SKM-1 treated with dmso at 0.1 percent for 144 hours (cell line): ENCODE measurements around the gene RNF126.
"Not testable (repeated sequence)": the region's sequence is repeated elsewhere in the genome, so short reads cannot be mapped to it uniquely, and the experiment has no call there.

Experiments used
- DNase-seq: peaks from one replicate; lab custom pipeline; 2025; ENCODE audit not compliant: unreplicated experiment; lab: John Stamatoyannopoulos, UW

The RNF126 gene

GRCh38 chr19:613732-614567 lies 49.1 kb downstream of the RNF126 start:
- no peak for DNase-seq

DNA sequence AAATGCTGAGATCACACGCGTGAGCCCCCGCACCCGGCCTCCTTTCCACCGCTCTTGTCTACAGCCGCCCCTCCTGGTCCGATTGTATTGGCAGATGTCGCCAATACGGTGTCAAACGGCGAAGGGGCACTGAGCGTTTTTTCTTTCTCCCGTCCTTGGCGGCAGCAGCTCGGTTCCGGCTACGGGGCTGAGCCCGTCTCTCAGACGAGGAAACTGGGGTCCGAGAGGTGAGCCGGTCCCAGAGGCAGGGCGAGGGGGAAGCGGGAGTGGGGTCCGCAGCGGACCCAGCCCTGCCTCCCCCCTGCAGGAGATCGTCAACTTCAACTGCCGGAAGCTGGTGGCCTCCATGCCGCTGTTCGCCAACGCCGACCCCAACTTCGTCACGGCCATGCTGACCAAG lies 50.1 kb downstream of the RNF126 start:
- no peak for DNase-seq

DNA sequence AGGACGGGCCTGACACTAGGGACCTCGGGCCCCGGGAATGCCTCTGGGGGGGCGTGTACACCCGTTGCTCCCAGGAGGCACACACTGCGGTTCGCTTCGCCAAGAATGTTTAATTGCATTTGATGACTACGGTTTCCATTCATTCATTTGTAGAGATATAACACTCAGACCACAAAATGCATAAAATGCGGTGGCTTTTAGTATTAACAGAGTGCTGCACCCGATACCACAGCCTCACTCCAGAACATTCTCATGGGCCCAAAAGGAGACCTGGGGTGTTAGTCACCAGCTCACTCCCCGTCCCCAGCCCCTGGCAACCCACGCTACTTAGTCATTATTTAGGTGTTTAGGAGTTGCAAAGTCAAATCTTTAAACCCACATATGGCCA lies 51.5 kb downstream of the RNF126 start:
- DNase-seq = no peak

DNA sequence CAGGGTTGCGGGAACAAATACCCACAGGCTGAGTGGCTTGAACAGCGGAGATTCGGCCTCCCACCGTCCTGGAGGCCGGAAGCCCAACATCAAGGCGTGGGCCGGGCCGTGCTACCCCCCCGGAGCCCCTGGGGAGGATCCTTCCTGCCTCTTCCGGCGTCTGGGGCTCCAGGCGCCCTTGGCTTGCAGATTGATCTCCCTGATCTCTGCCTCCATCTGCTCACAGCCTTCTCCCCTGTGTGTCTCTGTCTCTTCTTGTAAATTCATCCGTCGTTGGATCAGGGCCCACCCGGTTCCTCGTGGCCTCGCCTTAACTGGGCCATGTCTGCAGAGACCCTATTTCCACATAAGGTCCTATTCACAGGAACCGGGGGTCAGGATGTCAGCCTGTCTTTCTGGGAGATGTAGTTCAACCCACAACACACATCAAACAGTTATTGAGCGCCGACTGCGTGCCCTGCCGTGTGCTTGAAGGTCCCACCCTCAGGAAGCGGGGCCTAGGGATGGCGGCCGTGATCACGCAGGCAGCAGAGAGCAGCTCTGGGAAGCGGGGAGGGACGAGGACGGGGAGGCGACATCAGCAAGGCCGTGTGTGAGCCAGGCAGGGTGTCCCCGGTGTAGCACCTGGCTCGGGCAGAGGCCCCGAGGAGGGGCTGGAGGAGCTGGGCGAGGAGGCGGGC lies 52.1 kb downstream of the RNF126 start:
- DNase-seq = no peak

- no peak for DNase-seq
These were observed 52.8 kb downstream of the RNF126 start for GRCh38 chr19:610071-610800.

DNA sequence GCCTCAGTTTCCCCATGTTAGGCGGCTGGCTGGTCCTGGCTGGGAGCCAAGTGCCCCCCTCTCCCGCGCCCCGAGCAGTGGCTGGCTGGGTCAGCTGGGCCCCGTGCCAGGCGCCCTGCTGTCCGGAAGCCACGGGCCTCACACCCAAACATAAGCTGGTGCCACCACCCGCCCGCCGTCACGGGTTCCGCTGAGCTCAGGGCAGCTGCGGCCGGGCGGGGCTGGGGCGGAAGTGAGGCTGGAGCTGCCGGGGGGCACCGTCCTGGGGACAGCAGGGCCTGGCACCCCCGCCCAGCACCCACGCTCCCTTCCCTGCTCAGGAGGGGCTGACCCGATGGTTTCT lies 54.0 kb downstream of the RNF126 start:
- DNase-seq = no peak

DNA sequence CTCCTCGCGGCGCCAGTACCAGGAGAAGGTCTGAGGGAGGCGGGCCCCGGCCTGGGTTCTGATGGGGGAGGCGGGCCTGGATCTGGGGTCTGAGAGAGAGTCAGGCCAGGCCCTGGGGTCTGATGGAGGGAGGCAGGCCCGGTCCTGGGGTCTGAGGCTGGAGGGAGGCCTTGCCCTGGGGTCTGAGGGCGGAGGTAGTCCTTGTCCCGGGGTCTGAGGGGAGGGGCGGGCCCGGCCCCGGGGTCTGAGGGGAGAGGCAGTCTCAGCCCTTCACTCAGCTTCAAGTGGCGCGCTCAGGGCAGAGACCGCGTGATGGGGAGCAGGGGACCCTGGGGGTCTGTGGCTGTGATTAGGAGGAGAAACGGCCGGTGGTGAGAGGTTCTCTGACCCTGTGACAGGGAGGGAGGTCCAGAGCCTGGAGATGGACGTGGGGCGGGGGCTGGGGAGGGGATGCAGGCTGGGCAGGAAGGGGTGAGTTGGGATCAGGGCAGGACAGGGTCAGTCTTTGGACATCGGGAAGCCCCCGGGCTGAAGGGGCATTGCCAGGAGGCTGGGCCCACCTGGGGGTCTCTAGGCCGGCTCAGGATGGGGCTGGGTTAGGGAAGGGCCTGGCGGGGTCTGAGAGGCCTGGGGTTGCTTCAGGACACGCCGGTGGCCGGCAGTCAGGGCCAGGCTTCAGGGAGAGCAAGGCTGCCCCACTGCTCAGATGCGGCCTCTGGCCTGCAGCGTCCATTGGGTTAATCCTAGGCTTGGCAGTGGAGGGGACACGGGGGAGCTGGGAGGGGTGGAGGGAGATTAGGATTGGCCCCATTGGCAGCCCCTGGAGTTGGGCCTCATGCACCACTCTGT lies 54.6 kb downstream of the RNF126 start:
- no peak for DNase-seq

GRCh38 chr19:607301-608154 lies 55.5 kb downstream of the RNF126 start:
- DNase-seq = no peak

DNA sequence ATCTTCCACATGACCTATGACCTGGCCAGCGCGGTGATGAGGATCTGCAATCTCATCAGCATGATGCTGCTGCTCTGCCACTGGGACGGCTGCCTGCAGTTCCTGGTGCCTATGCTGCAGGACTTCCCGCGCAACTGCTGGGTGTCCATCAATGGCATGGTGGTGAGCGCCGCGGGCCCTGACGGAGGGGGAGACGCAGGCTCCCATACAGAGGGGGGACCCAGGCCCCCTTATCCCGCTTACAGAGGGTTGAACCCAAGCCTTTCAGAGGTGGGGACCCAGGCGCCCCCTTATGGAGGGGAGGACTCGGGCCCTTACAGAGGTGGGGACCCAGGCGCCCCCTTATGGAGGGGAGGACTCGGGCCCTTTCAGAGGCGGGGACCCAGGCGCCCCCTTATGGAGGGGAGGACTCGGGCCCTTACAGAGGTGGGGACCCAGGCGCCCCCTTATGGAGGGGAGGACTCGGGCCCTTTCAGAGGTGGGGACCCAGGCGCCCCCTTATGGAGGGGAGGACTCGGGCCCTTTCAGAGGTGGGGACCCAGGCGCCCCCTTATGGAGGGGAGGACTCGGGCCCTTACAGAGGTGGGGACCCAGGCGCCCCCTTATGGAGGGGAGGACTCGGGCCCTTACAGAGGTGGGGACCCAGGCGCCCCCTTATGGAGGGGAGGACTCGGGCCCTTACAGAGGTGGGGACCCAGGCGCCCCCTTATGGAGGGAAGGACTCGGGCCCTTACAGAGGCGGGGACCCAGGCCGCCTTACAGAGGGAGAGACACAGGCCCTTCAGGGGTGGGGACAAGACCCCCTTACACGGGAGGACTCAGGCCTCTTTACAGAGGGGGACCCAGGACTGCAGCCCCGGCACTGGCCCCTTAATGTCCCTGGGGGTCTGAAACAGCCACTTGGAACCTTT lies 57.7 kb downstream of the RNF126 start:
- not testable (repeated sequence) for DNase-seq

GRCh38 chr19:604355-604754 lies 58.7 kb downstream of the RNF126 start:
- DNase-seq = peak; percentile 40

- not testable (repeated sequence) for DNase-seq
These were observed 59.2 kb downstream of the RNF126 start for GRCh38 chr19:603779-604178.

GRCh38 chr19:603302-603639 lies 59.7 kb downstream of the RNF126 start:
- not testable (repeated sequence) for DNase-seq

DNA sequence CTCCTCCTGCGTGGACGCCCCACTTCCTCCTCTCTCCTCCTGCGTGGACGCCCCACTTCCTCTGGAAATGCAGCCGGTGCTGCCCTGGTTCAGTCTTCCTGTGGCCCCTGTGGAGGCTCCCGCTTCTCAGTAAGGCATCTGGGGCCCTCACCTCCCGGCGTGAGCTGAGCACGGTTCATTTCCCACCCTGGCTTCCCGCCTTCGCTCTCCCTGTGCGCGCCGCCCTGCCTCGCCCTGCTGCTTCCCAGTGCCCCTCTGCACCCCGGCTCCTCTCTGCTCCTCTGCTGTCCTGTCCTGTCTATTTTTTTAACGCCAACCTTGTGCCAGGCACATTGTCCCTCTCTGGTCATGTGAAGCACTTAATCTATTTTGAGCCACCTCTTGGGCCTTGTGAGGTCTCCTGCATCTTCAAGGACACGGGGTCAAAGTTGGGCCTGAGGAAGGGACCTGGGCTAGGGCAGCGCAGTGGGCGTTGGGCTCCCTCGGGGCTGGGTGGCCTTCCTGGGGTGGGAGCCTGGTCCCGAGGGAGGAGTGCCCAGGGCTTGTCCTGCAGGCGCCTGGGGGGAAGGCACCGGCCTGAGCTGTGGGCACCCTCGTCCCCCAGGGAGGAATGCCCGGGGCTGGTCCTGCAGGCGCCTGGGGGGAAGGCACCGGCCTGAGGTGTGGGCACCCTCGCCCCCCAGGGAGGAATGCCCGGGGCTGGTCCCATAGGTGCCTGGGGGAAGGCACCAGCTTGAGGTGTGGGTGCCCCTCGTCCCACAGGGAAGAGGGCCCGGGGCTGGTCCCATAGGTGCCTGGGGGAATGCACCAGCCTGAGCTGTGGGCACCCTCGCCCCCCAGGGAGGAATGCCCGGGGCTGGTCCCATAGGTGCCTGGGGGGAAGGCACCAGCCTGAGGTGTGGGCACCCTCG lies 60.4 kb downstream of the RNF126 start:
- DNase-seq = no peak

DNA sequence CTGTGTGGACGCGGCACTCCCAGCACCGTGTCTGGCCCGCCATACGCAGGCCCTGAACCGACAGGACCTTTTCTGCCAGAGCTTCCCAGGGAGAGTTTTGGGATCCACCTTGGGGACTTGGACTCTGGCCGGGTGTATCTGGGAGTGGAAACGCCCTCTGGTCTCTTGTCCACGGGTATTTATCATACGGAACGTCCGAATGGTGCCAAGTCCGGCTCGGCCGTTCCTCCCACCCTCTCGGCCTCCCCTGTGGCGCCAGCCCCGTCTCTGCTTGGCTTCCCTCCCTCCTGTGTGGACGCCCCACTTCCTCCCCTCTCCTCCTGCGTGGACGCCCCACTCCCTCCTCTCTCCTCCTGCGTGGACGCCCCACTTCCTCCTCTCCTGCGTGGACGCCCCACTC lies 61.2 kb downstream of the RNF126 start:
- DNase-seq = no peak

DNA sequence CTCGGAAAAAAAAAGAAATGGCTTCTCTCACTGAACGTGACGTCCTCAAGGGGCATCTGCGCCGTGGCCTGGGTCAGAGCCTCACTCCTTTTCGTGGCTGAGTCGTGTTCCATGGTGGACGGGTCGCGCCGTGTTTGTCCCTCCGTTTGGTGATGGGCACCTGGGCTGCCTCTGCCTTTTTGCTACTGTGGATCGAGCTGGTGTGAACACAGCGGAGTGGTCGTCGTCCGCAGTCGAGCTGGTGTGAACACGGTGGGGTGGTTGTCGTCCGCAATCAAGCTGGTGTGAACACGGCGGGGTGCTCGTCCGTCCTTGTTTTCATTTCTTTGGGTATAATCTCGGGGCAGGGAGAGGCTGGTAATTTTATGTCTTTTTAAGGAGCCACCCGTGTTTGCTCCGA lies 61.7 kb downstream of the RNF126 start:
- DNase-seq = no peak
